Activated gamma-delta T cell treated with anti-CD3 and anti-CD28 coated beads, Interleukin-2, amount 50 U/mL, for 16 hours (primary cell): ENCODE data around the gene LRFN2.

ENCODE experiments used
- DNase-seq: peaks from one replicate; pipeline ENCODE4 v3.0.0-alpha.2; 2020; ENCODE audit warnings: low read depth

The LRFN2 gene

DNA sequence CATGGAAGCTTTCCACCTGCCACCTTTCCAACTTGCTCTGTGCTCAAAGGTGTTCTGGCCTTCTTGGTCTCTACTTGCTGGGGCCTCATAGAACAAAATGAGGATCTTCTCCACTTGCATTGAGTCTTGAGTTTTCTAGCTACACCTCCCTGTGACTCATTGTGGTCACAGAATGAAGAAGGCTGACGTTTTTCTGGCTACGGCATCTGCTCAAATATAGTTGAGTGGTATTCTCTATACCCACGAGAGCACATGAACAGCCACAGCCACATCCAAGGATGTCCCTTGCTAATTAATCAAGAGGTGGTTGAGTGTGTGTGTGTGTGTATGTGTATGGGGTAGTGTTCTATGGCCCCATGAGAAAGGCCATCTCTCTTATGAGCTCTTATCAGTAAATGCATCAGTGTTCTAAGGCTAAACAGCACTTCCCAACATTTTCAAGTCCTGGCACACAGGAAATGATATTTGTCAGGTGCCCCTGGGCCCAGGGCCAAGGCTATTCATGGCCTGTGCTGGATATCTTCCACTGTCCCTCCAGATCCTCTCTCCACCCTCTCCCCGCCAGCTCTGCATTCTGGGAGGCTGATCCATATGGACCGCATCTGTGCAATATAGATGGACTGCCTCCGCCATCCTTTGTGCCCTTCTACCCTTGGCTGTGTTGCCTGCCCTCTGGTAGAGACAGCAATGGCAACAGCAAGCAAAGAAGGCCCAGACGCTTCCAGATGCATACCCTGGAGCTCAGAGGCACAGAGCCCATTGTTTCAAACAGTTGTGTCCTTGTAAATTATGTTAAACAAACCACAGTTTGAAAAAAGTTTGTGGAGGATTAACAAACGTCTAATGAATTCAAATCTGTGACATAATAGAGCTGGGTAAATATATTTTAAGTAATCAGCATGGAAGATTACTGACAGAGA, 150.2 kb downstream of the LRFN2 start:
- no peak for DNase-seq

- no peak for DNase-seq
Measured at GRCh38 chr6:40432982-40433381, 154.2 kb downstream of the LRFN2 start.

DNA sequence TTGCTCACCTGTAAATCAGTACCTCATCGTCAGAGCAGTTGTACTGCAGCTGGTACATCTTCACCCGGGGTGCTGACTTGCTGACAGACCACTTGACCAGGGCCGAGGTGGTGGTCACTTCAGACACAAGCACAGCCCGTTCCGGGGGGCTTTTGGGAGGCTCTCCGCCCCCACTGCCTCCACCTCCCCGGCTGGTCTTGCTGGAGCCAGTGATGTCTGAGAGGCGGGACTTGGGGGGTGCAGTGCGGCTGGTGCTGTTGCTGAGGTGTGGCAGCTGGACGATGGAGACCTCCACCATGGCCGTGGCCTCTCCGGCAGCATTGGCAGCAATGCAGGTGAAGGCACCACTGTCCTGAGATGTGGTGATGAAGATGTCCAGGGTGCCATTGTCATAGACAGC, 155.5 kb downstream of the LRFN2 start:
- no peak for DNase-seq

GRCh38 chr6:40427196-40427595, 160.0 kb downstream of the LRFN2 start:
- no peak for DNase-seq

GRCh38 chr6:40426346-40427066, 160.7 kb downstream of the LRFN2 start:
- DNase-seq, result no peak

DNA sequence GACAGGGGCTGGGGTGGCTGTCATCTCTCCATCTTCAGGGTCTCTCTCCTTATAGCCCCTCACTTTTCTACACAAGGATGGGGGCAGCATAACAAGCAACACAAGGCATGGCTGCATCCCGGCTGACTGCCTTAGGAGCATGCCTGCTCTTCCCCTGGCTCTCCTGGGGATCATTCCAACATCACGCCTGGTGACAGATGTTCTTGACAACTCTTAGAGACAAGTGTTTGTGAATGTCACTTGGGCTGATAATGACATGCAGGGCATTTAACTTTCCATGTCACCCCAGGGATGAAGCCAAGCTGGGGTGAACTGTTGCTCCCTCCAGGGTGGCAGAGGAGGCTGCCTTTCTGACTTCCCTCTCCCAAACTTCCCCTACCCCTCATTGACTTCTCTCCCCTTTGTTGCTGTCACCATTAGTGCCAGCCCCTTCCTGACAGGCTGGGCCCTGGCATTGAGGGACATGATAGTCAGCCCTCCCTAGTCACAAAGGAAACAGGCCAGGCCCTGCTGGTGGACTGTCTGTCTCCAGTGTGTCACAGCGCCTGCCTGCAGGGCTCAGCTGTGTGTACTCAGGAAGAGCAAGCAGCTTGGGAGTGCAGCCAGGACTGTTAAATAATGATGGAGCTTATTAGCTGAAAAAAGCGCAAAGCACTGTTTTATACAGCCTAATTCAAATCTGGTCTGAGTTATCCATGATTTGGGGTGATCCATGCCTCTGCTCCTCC, 161.8 kb downstream of the LRFN2 start:
- no peak for DNase-seq

GRCh38 chr6:40422046-40422445, 165.1 kb downstream of the LRFN2 start:
- no peak for DNase-seq

DNA sequence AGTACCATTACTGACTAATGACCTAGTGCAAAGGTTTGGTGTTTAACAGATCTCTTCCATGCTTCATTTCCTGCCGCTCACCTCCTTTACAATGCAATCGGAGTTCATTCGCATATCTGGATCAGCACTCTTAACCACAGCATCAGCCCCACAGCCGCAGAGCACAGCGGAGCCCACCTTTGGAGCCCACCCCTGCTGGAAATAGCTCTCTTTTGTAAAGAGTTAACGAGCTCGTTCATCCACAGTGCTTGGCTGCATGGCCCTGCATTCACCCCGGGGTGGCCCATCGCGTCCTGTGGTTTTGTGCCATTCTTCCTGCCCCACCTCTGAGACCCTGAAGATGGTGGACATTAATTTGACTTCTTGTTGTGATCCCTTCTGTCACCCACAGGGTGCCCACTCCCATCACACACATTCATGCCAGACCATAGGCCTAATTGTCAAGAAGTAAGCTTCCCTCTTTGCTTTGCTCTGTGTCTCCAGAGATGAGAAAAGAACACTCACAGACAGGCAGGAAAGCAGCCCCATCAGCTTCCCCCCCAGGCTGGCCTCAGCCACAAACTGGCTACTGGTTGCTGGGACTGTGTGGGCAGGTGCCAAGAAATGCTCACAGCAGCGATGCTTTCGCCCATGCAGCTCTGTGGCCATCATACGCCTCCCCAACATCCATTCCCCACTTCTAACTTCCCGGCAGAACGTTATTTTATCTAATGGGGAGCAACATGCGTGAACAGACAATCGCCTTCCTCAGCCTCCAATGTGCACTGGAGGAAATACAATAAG, 167.0 kb downstream of the LRFN2 start:
- no peak for DNase-seq

DNA sequence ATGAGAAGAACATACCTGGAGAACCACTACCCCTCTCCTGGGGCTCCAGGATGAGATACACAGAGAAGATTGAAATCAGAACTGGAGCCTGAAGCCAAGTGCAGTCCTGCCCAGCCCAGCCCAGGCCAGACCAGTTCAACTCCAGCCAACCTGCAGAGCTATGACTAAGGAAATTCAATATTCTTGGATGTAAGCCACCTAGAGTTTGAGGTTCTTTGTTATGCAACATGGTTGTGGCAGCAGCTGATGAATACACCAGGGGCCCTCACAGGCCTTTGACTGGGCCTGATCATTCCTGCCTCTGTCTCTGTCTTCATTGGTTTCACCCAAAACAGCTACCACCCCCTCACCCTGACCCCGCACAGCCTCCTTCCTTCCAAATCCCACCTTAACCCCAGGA, 167.8 kb downstream of the LRFN2 start:
- no peak for DNase-seq

DNA sequence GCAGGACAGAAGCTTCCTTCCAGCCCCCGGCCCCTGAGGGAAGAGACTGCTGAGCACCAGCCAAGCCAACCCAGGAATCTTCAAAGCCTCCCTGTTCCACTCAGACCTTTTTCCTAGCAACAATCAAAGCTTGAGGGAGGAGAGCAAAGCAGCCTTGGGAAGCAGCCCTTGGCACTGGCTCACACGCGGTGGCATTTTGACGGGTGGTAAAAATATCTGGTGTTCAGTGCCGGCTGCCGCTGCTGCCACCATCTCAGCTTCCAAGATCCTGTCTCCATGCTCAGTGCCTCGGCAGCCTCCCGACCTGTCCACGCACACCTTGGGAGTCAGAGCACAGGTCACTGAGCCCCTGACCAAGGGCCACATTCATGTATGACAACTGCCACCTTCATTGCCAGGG, 170.1 kb downstream of the LRFN2 start:
- DNase-seq, result no peak

DNA sequence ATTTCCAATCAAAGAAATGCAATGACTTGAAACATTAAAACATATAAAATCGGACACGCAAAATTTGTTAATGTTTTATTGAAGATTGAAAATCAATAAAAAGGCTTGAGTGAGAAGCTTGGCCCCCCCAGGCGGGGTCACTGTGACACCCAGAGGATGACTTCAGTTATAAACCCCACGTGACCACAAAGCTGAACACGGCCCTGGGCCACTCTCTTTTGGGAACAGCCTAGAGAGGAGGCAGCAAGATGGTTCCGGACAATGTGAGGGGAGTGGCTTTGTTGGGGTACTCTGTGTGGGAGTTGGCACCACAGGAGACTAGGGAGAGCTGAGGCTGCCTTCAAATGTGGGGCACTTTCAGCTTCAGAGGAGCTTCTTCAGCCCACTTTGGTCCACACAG, 172.5 kb downstream of the LRFN2 start:
- no peak for DNase-seq

DNA sequence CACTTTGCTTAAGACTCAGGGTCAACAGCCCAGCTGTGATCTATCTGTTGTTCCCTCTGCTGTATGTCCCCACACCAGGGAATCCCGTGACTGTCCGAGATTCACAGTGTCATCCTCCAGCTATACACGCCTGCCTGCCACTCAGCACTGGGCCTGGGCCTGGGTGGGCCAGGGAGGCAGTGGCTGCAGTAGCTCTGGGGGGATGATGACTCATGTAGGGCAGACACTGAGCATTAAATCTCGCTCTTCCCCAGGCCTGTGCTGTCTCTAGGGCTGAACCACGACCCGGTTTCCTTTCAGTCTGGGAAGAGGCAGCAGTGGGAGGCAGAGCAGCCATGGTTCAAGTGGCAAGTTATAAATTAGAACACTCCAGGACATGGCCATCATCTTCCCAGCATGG, 173.9 kb downstream of the LRFN2 start:
- DNase-seq, result no peak

- DNase-seq, result no peak
Measured at GRCh38 chr6:40411881-40412280, 175.3 kb downstream of the LRFN2 start.

DNA sequence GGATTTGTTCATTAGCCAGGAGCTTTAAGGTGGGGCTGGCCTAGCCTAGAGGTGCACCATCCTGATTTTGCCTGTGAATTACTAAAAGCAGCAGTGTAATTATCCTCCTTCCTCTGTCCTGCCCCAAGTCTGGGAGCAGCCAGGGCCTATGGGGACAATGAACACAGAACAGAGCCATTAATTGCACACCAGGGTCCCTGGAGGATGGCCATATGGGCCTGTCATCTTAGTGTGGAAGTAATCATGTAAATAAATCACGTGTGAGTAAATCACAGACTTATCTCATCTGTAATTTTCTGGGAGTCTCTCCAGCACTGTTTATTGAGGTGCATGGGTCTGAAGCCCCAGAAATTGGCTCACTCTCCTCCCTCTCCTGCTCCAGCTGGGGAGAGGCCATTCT, 176.3 kb downstream of the LRFN2 start:
- DNase-seq, result no peak

GRCh38 chr6:40409716-40410397, 177.3 kb downstream of the LRFN2 start:
- DNase-seq, result no peak

DNA sequence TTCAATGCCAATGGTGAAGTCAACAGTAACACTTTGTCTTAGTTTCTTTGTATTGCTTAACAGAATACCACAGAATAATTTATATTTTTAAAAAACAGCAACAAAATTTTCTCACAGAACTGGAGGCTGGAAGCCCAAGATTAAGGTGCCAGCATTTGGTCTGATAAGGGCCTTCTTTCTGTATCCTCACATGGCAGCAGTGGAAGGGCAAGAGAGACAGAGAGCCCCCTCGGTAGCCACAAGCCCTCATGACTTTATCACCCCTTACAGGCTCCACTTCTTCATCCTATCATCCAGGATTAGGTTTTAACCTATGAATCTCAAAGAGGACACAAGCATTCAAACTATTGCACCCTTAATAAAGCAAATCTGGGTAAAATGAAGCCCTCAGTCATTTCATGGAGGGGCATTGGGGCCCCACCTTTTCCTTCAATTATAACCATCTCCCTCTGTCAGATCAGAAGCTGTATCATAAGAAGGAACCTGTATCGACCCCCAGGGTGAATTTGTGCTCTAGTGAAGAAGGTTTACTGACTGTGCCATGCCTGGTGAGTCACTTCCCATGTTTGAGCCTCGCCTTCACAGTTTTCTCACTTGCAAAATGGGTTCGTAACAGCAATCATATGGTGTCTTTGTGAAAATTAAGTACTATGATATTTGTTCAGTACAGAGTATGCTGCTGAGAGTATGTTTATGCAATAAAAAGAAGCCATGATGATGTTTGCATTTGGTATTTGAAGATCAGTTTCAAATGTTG, 178.2 kb downstream of the LRFN2 start:
- no peak for DNase-seq

DNA sequence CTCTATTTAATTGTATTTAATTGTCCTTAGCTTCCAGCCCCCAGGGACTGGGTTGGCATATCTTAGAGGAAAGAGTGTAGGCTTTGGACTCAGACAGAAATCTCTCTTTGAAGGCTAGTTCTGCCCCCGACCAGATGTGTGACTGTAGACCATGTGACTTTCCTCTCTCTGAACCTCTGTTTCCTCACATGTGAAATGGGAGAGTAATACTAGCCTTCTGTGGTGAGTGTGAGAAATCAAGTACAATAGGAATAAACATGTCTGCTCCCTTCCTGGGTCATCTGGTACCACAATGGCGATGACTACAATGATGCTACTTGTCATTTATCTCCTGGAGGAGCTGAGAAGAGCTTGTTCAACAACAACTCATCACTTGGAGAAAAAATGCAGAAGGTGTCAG, 179.9 kb downstream of the LRFN2 start:
- DNase-seq, result no peak

GRCh38 chr6:40406175-40406574, 181.0 kb downstream of the LRFN2 start:
- DNase-seq, result no peak

DNA sequence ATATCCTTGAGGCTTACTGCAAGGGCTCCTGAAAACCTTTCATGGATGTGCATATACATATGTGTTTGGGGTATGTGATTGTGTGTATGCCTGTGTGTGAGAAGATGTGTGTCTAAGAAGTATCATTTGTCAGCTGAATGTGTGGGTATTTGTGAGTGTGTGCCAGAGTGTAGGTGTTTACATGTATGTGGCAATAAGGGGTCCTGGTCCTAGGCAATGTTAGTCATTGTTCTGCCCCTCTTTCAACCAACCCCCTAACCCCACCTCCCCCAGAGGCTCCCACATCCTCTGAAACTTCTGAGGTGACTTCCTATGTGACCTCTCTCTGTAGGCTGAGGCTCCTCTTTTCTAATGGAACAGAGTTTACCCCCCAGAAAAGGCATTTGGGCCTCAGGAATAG, 186.4 kb downstream of the LRFN2 start:
- no peak for DNase-seq

- no peak for DNase-seq
Measured at GRCh38 chr6:40399888-40400457, 187.2 kb downstream of the LRFN2 start.
